NCI-H1436 (cell line): ENCODE results near the gene UNKL.

Experiments used
- DNase-seq: peaks from one replicate; lab custom pipeline; 2025; lab: John Stamatoyannopoulos, UW

UNKL gene

GRCh38 chr16:1323296-1324239 is 90.9 kb downstream of the UNKL start:
- DNase-seq: no peak

GRCh38 chr16:1322407-1322806 is 92.1 kb downstream of the UNKL start:
- no peak for DNase-seq

- DNase-seq: no peak
Observed at GRCh38 chr16:1320658-1321240, 93.8 kb downstream of the UNKL start.

GRCh38 chr16:1320097-1320496 is 94.4 kb downstream of the UNKL start:
- no peak for DNase-seq

GRCh38 chr16:1319041-1319440 is 95.5 kb downstream of the UNKL start:
- no peak for DNase-seq

- no peak for DNase-seq
Observed at GRCh38 chr16:1318268-1318545, 96.3 kb downstream of the UNKL start.

GRCh38 chr16:1317479-1318267 is 96.8 kb downstream of the UNKL start:
- DNase-seq: no peak

GRCh38 chr16:1316033-1316405 is 98.5 kb downstream of the UNKL start:
- DNase-seq: no peak

- DNase-seq: no peak
Observed at GRCh38 chr16:1315081-1316032, 99.1 kb downstream of the UNKL start.

- no peak for DNase-seq
Observed at GRCh38 chr16:1314399-1315068, 100.0 kb downstream of the UNKL start.

GRCh38 chr16:1313721-1314369 is 100.7 kb downstream of the UNKL start:
- DNase-seq: no peak
